H1 (cell line): ENCODE measurements around the gene STK36. TPM values are rescaled to one million over a fixed set of nuclear protein-coding genes. Genes with fewer than 3 reads are reported as not detected.

Experiments used
- CTCF ChIA-PET: fragments of 300-600 bp; sonication (Branson Sonifier 250); formaldehyde crosslinking; loops from one replicate; lab custom pipeline; 2021; ENCODE audit not compliant: partially characterized antibody; lab: Charles Lee
- POLR2A ChIA-PET: fragments of 300-600 bp; sonication (Branson Sonifier 250); formaldehyde crosslinking; loops from one replicate; lab custom pipeline; 2021; ENCODE audit warnings: inconsistent platforms; ENCODE audit not compliant: partially characterized antibody; lab: Charles Lee
- DNase-seq, 2 experiments: peaks; one replicate each; pipeline versions ENCODE4 v3.0.0 to v3.0.0-alpha.2; 2010 to 2022; ENCODE audit warnings: low spot score in 2 of 2, low read depth in 1 of 2, mixed read lengths in 1 of 2
- FAIRE-seq: peaks from 2 replicates; lab custom pipeline; 2011; peaks lifted over from hg19 to GRCh38; lab: Jason Lieb, UNC
- H2AFZ ChIP-seq: 2 replicates; pipeline ENCODE4 v1.8.1; 2012; ENCODE audit warnings: low read length, inconsistent platforms
- H2AK5ac ChIP-seq: 2 replicates; pipeline ENCODE4 v1.6.1; 2013; ENCODE audit warnings: low read depth, low read length
- H2BK120ac ChIP-seq: replicated peaks from 2 replicates; pipeline ENCODE3; 2013; ENCODE audit warnings: low read depth, low read length, inconsistent platforms
- H2BK12ac ChIP-seq: 2 replicates; pipeline ENCODE4 v1.6.1; 2013; ENCODE audit warnings: low read depth, low read length
- H2BK15ac ChIP-seq: 2 replicates; pipeline ENCODE4 v1.6.1; 2013; ENCODE audit warnings: low read length
- H2BK20ac ChIP-seq: 2 replicates; pipeline ENCODE4 v1.6.1; 2013; ENCODE audit warnings: low read length
- H2BK5ac ChIP-seq: 2 replicates; pipeline ENCODE4 v1.6.1; 2013; ENCODE audit warnings: low read depth, low read length
- H3K14ac ChIP-seq: 2 replicates; pipeline ENCODE4 v1.6.1; 2013; ENCODE audit warnings: inconsistent platforms; ENCODE audit not compliant: insufficient read length
- H3K18ac ChIP-seq: 2 replicates; pipeline ENCODE4 v1.6.1; 2013; ENCODE audit warnings: low read length; ENCODE audit errors: extremely low read depth
- H3K23ac ChIP-seq: 2 replicates; pipeline ENCODE4 v1.6.1; 2013; ENCODE audit warnings: inconsistent platforms; ENCODE audit not compliant: insufficient read length
- H3K23me2 ChIP-seq: 2 replicates; pipeline ENCODE4 v1.6.1; 2013; ENCODE audit warnings: low read depth, low read length
- H3K27ac ChIP-seq: 2 replicates; pipeline ENCODE4 v1.6.1; 2011; ENCODE audit warnings: low read depth, low read length, inconsistent platforms
- H3K27me3 ChIP-seq, 4 experiments: replicated peaks in 1 of 4; 1 replicate in 1 of 4; 2 replicates in 3 of 4; pipeline versions ENCODE4 v1.6.1 to v1.8.1; 2011 to 2013; ENCODE audit warnings: low read length in 3 of 4, mild to moderate bottlenecking in 3 of 4, inconsistent platforms in 2 of 4, mixed read lengths in 2 of 4, moderate library complexity in 1 of 4; ENCODE audit not compliant: control insufficient read depth in 3 of 4, insufficient read depth in 3 of 4; ENCODE audit errors: extremely low read depth in 1 of 4
- H3K36me3 ChIP-seq, 4 experiments: 2 replicates each; pipeline versions ENCODE4 v1.6.1 to v1.8.1; 2011 to 2013; ENCODE audit warnings: mild to moderate bottlenecking in 4 of 4, low read length in 3 of 4, moderate library complexity in 2 of 4, control low read depth in 1 of 4, inconsistent platforms in 1 of 4; ENCODE audit not compliant: insufficient read depth in 4 of 4, control insufficient read depth in 2 of 4
- H3K4ac ChIP-seq: replicated peaks from 2 replicates; pipeline ENCODE3; 2013; ENCODE audit warnings: low read length, low read depth, mixed read lengths, inconsistent platforms; ENCODE audit not compliant: insufficient read length
- H3K4me1 ChIP-seq, 4 experiments: replicated peaks in 1 of 4; 1 replicate in 1 of 4; 2 replicates in 3 of 4; pipeline versions ENCODE4 v1.6.1 to v1.8.1; 2011 to 2013; ENCODE audit warnings: low read length in 3 of 4, inconsistent platforms in 2 of 4, mixed read lengths in 1 of 4; ENCODE audit not compliant: insufficient read depth in 4 of 4, control insufficient read depth in 3 of 4
- H3K4me2 ChIP-seq, 2 experiments: 2 replicates each; pipeline versions ENCODE4 v1.6.1 to v1.8.1; 2011 to 2013; ENCODE audit warnings: low read depth in 2 of 2, low read length in 2 of 2, control low read depth in 1 of 2, inconsistent platforms in 1 of 2, mild to moderate bottlenecking in 1 of 2; ENCODE audit not compliant: insufficient read depth in 1 of 2
- H3K4me3 ChIP-seq, 4 experiments: fragments of 200-600, 300-600 bp in 1 of 4; sonication (generic), shearing (Covaris generic), sonication (Bioruptor Twin) in 1 of 4; 2 replicates each; pipeline versions ENCODE4 v1.5.1 to v1.8.1; 2011 to 2016; ENCODE audit warnings: low read length in 4 of 4, low read depth in 3 of 4, control low read depth in 2 of 4, inconsistent platforms in 2 of 4, mild to moderate bottlenecking in 2 of 4, mixed read lengths in 1 of 4, moderate library complexity in 1 of 4; ENCODE audit not compliant: insufficient read depth in 2 of 4; ENCODE audit errors: extremely low read depth in 1 of 4
- H3K56ac ChIP-seq: replicated peaks from 2 replicates; pipeline ENCODE3; 2013; ENCODE audit warnings: low read depth, mild to moderate bottlenecking, mixed read lengths, low read length, inconsistent platforms; ENCODE audit not compliant: insufficient read length
- H3K79me1 ChIP-seq: 2 replicates; pipeline ENCODE4 v1.6.1; 2013; ENCODE audit warnings: low read depth, low read length, control low read depth
- H3K79me2 ChIP-seq, 2 experiments: 2 replicates each; pipeline versions ENCODE4 v1.6.1 to v1.8.1; 2012 to 2013; ENCODE audit warnings: low read length in 2 of 2, mild to moderate bottlenecking in 2 of 2, inconsistent platforms in 1 of 2; ENCODE audit not compliant: insufficient read depth in 2 of 2, control insufficient read depth in 1 of 2
- H3K9ac ChIP-seq, 4 experiments: replicated peaks in 1 of 4; 1 replicate in 1 of 4; 2 replicates in 3 of 4; pipeline versions ENCODE4 v1.6.1 to v1.8.1; 2011 to 2013; ENCODE audit warnings: low read depth in 3 of 4, low read length in 3 of 4, control low read depth in 2 of 4, mild to moderate bottlenecking in 2 of 4, moderate library complexity in 2 of 4, inconsistent platforms in 1 of 4; ENCODE audit errors: extremely low read depth in 1 of 4
- H3K9me3 ChIP-seq, 2 experiments: 2 replicates each; pipeline versions ENCODE4 v1.6.1 to v1.8.1; 2012 to 2013; ENCODE audit warnings: mild to moderate bottlenecking in 2 of 2, moderate library complexity in 2 of 2, control low read depth in 1 of 2, inconsistent platforms in 1 of 2, low read depth in 1 of 2, low read length in 1 of 2, mixed read lengths in 1 of 2; ENCODE audit not compliant: insufficient read depth in 2 of 2
- H4K20me1 ChIP-seq, 2 experiments: replicated peaks in 1 of 2; 2 replicates each; pipeline versions ENCODE3 to v1.8.1; 2011 to 2013; ENCODE audit warnings: inconsistent platforms in 2 of 2, low read length in 2 of 2, mild to moderate bottlenecking in 1 of 2; ENCODE audit not compliant: insufficient read depth in 2 of 2, control insufficient read depth in 1 of 2
- H4K5ac ChIP-seq: 2 replicates; pipeline ENCODE4 v1.6.1; 2013; ENCODE audit warnings: low read length, low read depth, mixed read lengths, inconsistent platforms; ENCODE audit not compliant: insufficient read length
- H4K8ac ChIP-seq: 2 replicates; pipeline ENCODE4 v1.8.0; 2013; ENCODE audit warnings: mild to moderate bottlenecking, moderate library complexity, low read length, inconsistent platforms; ENCODE audit not compliant: insufficient read depth; ENCODE audit errors: extremely low read depth
- H4K91ac ChIP-seq: replicated peaks from 2 replicates; pipeline ENCODE3; 2013; ENCODE audit warnings: low read length, mixed read lengths, inconsistent platforms; ENCODE audit not compliant: insufficient read length
- ASH2L ChIP-seq: fragments of 200-600, 300-600 bp; sonication (generic); IDR thresholded peaks from one replicate; pipeline ENCODE4 v1.7.1; 2017; ENCODE audit warnings: low read length
- CBX8 ChIP-seq: fragments of 300-800, 300-1000 bp; sonication (generic); IDR thresholded peaks from 2 replicates; pipeline ENCODE4 v1.7.1; 2016; ENCODE audit warnings: low read depth, low read length, borderline replicate concordance
- HDAC6 ChIP-seq: IDR thresholded peaks from one replicate; pipeline ENCODE4 v1.7.1; 2012; ENCODE audit warnings: low read depth, mild to moderate bottlenecking, inconsistent platforms, low read length, moderate library complexity
- polyA plus RNA-seq, 7 experiments: library from polyadenylated mRNA; depleted of rRNA in 3 of 7; stranded (reverse) in 5 of 7; unstranded in 2 of 7; fragments of >200 nt in 5 of 7; fragments of 200-250 nt in 2 of 7; gene quantifications; 1 replicate in 5 of 7; 2 replicates in 1 of 7; 4 replicates in 1 of 7; pipeline versions ENCODE4 v1.2.1 to v1.2.3, GENCODE V29; 2011 to 2013; ENCODE audit warnings: missing spikeins in 2 of 7, mixed read lengths in 2 of 7
- total RNA-seq: library from RNA; stranded (reverse); fragmentation: NEBNext Ultra II Directional; extraction: Animal tissue kit (Norgen Biotek cat#: 25700); gene quantifications from 2 replicates; pipeline ENCODE4 v1.2.1, GENCODE V29; 2021

STK36 gene
- total and polyA plus RNA-seq, 2 of the 8 experiments (the other 6 are each of a cell fraction or from before 2014, with no cell fraction given) = 41.4 to 57.6 TPM

DNA sequence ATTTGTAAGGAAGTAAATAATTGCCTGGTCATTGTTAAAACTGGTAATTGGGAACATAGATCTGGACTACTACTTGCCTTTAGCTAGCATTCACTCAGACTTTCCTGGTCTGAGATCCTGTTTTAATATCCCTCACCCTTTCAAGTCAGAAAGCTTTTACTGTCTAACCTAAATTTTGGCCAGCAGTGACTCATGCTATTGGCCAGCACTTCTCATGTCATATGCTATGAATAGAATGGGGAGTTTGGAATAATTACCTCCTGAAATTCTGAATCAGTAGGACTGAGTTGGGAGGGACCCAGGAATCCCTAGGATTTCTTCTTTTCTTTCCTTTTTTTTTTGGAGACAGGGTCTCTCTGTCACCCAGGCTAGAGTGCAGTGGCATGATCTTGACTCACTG, 19.3 kb downstream of the STK36 start:
- H2BK20ac ChIP-seq = no peak overlapping the region
- no peaks in the 10 kb centered on the region for H3K79me2 ChIP-seq
- H2BK5ac ChIP-seq = no peak overlapping the region
- TF ChIP-seq CBX8 (no peak), HDAC6 (no peak), ASH2L (no peak)
- H3K9ac ChIP-seq = no peak overlapping the region
- no peak overlapping the region for H2BK15ac ChIP-seq
- H3K9me3 ChIP-seq = no peaks in the 10 kb centered on the region
- H3K23ac ChIP-seq = no peak overlapping the region
- no peaks in the 10 kb centered on the region for H3K79me1 ChIP-seq
- H3K4me1 ChIP-seq = no peaks in the 10 kb centered on the region
- no peak overlapping the region for H3K14ac ChIP-seq
- CTCF ChIA-PET = interaction anchor here (0.6 to 0.7 kb wide), 2 partner anchors 19 to 275 kb away, joined by 3 read pairs; partner anchors contain the start of genes RNF25 and STK36
- no peak overlapping the region for H3K18ac ChIP-seq
- no peak overlapping the region for H2BK120ac ChIP-seq
- POLR2A ChIA-PET = no interaction called here
- H2AK5ac ChIP-seq = no peak overlapping the region
- no peak overlapping the region for H4K8ac ChIP-seq
- no peak for DNase-seq
- no peak overlapping the region for H3K56ac ChIP-seq
- no peaks in the 10 kb centered on the region for H3K27me3 ChIP-seq
- H4K91ac ChIP-seq = no peak overlapping the region
- H2AFZ ChIP-seq = no peak overlapping the region
- FAIRE-seq = no peak
- no peak overlapping the region for H4K5ac ChIP-seq
- H3K4me3 ChIP-seq = no peak overlapping the region
- H3K36me3 ChIP-seq = peaks cover 0 to 28% (median 13%) of the 10 kb centered on the region in 4 experiments; a peak in 5 of 8 replicates
- no peak overlapping the region for H3K4ac ChIP-seq
- no peaks in the 10 kb centered on the region; the same call in 1 of the 2 replicates for H3K23me2 ChIP-seq
- no peak overlapping the region for H2BK12ac ChIP-seq
- H4K20me1 ChIP-seq = no peaks in the 10 kb centered on the region
- no peak overlapping the region for H3K27ac ChIP-seq
- H3K4me2 ChIP-seq = no peak overlapping the region
